ENCODE data around the gene PACSIN2. TPM values are rescaled to one million over a fixed set of nuclear protein-coding genes. Genes with fewer than 3 reads are reported as not detected.

PACSIN2 gene
- total and polyA plus RNA-seq, 2 of the 13 experiments (the other 11 are each of a cell fraction or from before 2014, with no cell fraction given) = 54.1 to 68.8 TPM

GRCh38 chr22:42914511-42915076, 100.4 kb downstream of the PACSIN2 start:
- H3K27ac ChIP-seq (ENCODE audit: extremely low read length, insufficient read depth, low read length) = peak overlapping the region; percentile 71

More at GRCh38 chr22:42914511-42915076, 100.4 kb downstream of the PACSIN2 start:
- Histone ChIP-seq H3K27me3 (ENCODE audit: control insufficient read depth in 1 of 2, insufficient read depth in 2 of 2, low read length in 2 of 2) (no peaks in the 10 kb centered on the region), H3K4me1 (ENCODE audit: insufficient read depth, low read length) (peaks cover 78% of the 10 kb centered on the region), H3K79me2 (ENCODE audit: insufficient read depth, low read length) (peaks cover 84% of the 10 kb centered on the region), H3K9ac (ENCODE audit: insufficient read depth, low read depth, low read length) (peak overlapping the region; percentile 25), H3K36me3 (replicated peaks in 1 of 2; ENCODE audit: control insufficient read depth in 1 of 2, insufficient read depth in 2 of 2, low read length in 2 of 2) (peaks cover 11 to 17% of the 10 kb centered on the region in 2 experiments), H3K9me3 (ENCODE audit: low read length) (no peaks in the 10 kb centered on the region), H4K20me1 (ENCODE audit: insufficient read depth, low read length) (no peaks in the 10 kb centered on the region; the same call in 1 of the 2 replicates), H2AFZ (ENCODE audit: low read length) (no peak overlapping the region), H3K4me3 (replicated peaks in 1 of 3; ENCODE audit: insufficient read depth in 1 of 3, low read depth in 2 of 3, low read length in 3 of 3) (peak overlapping the region in 1 of 3 experiments; percentile 30; a peak in 1 of 6 replicates), H3K4me2 (ENCODE audit: low read depth, low read length) (peak overlapping the region; percentile 71)
- peak; percentile 18 for FAIRE-seq
- peak; percentile 17 for ATAC-seq
- no peak for DNase-seq (ENCODE audit: low spot score)
- in situ Hi-C loops (cut with HindIII; ENCODE audit: extremely low pct_ligation_motif_present, low pct_unique_long_range_greater_than_20kb) (no loop called here), intact Hi-C loops (cut with micrococcal nuclease; ENCODE audit: unreplicated experiment) (loop anchor here (2.0 to 5.0 kb wide), 2 partner anchors 14 to 43 kb away; no protein-coding TSS in a partner anchor)
- ChIA-PET CTCF (ENCODE audit: low intra/inter-chr PET ratio, low total read pairs) (no interaction called here), POLR2A (interaction anchor here (0.8 to 4.1 kb wide), 8 partner anchors 11 to 101 kb away, joined by 3 to 23 read pairs (median 6); partner anchors contain the start of gene PACSIN2)
- TF ChIP-seq ZBTB4 (CRISPR knock-in tag; IDR thresholded peaks at IDR 0.05; ENCODE audit: borderline replicate concordance) (no peak), MTA1 (CRISPR knock-in tag; IDR thresholded peaks at IDR 0.05; ENCODE audit: borderline replicate concordance) (no peak), SMYD3 (CRISPR knock-in tag; IDR thresholded peaks at IDR 0.05) (no peak), RNF2 (conservative IDR thresholded peaks at IDR 0.05; ENCODE audit: low read depth) (no peak), SP4 (CRISPR knock-in tag; IDR thresholded peaks at IDR 0.05) (no peak), ZNF3 (CRISPR knock-in tag; IDR thresholded peaks at IDR 0.05) (peak; percentile 82), ZNF687 (CRISPR knock-in tag; IDR thresholded peaks at IDR 0.05) (peak; percentile 52), ZNF605 (CRISPR knock-in tag; IDR thresholded peaks at IDR 0.05) (0 out of 2 replicates have a peak, but pooled peaks have one; percentile 5), MXD1 (CRISPR knock-in tag; IDR thresholded peaks at IDR 0.05) (0 out of 2 replicates have a peak, but pooled peaks have one; percentile 35)
- 71% methylated on average over 5 of the region's 6 CpGs for WGBS (ENCODE audit: low lambda C conversion rate)
- BruUV-seq (replicated peaks) = no TSS peak
